ENCODE data around the gene ELP1.

The ELP1 gene

DNA sequence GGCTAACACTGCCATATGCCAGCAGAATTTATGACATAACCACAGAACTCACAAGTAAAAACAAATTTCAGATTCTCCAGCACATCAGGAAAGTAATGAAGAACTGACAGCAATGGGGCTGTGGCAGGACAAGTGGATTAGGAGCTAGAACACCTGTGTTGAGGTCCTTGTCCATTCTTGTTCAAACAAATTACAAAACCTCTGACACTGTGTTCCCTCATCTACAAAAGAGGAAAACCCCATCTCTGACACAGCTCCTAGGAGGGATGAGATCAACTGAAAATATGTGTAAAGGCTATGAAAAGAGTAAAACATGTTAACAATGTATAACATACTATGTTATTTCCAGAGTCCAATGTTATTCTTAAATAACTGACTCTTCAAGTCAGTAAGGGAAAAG lies 23.5 kb downstream of the ELP1 start:
- peaks cover 25 to 89% of the 10 kb centered on the region in 2 experiments for H3K36me3 ChIP-seq (ENCODE audit: control insufficient read depth in 1 of 2, insufficient read depth in 2 of 2, low read depth in 1 of 2, low read length in 2 of 2)
- no peak overlapping the region for H3K27ac ChIP-seq (ENCODE audit: low read length, poor library complexity, severe bottlenecking)
- H3K18ac ChIP-seq (ENCODE audit: low read depth in 1 of 2, low read length in 2 of 2) = no peak overlapping the region

DNA sequence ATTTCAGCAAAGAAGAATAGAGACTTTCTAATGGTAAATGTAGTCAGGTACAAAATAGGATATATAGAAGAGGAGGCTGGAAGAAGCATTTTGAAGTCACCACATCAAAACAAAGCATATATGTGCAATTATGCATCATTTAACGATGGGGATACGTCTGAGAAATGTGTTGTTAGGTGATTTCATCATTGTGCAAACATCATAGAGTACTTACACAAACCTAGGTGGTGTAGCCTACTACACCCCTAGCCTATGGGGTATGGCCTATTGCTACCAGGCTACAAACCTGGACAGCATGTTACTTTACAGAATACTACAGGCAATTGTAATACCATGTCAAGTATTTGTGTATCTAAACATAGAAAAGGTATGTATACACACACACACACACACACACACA lies 28.4 kb downstream of the ELP1 start:
- H2BK5ac ChIP-seq (ENCODE audit: low read depth, low read length, poor library complexity, severe bottlenecking) = no peak overlapping the region
- no peak overlapping the region for H2BK15ac ChIP-seq (ENCODE audit: low read depth, poor library complexity, severe bottlenecking)
- peaks cover 4% of the 10 kb centered on the region for H3K79me1 ChIP-seq (replicated peaks; ENCODE audit: low read length, poor library complexity, severe bottlenecking)
- H2AFZ ChIP-seq (ENCODE audit: low read depth, low read length) = no peak overlapping the region
- H3K9ac ChIP-seq (ENCODE audit: low read length) = no peak overlapping the region
- H4K91ac ChIP-seq (ENCODE audit: low read length) = no peak overlapping the region
- H3K14ac ChIP-seq (ENCODE audit: low read length in 2 of 2) = no peak overlapping the region
- no peak overlapping the region for H3K27ac ChIP-seq (ENCODE audit: low read length, poor library complexity, severe bottlenecking)
- H2BK12ac ChIP-seq (ENCODE audit: low read length in 2 of 2) = no peak overlapping the region
- no peak overlapping the region for H3K4me3 ChIP-seq (ENCODE audit: insufficient read depth in 1 of 2, low read depth in 1 of 2, low read length in 2 of 2)
- H3K9me3 ChIP-seq (ENCODE audit: control insufficient read depth, low read length) = no peaks in the 10 kb centered on the region
- no peaks in the 10 kb centered on the region for H3K4me1 ChIP-seq (ENCODE audit: control insufficient read depth, insufficient read depth, low read depth, low read length)
- no peak overlapping the region for H2AK5ac ChIP-seq (ENCODE audit: low read length, severe bottlenecking)
- H3K27me3 ChIP-seq (ENCODE audit: control insufficient read depth in 1 of 2, insufficient read depth in 1 of 2, low read length in 2 of 2) = no peaks in the 10 kb centered on the region
- H3K4ac ChIP-seq (ENCODE audit: low read depth in 1 of 2, low read length in 2 of 2) = no peak overlapping the region
- WGBS = no CpG with 5 or more reads among the region's 2 CpGs
- no peak for DNase-seq
- H4K8ac ChIP-seq (ENCODE audit: low read length) = no peak overlapping the region
- no peak overlapping the region for H3K23ac ChIP-seq (ENCODE audit: low read length in 2 of 2)
- no peak overlapping the region for H3K4me2 ChIP-seq (ENCODE audit: low read length, poor library complexity, severe bottlenecking)
- H2BK120ac ChIP-seq (ENCODE audit: low read depth, low read length) = no peak overlapping the region
- peaks cover 10 to 97% of the 10 kb centered on the region in 2 experiments for H3K36me3 ChIP-seq (ENCODE audit: control insufficient read depth in 1 of 2, insufficient read depth in 2 of 2, low read depth in 1 of 2, low read length in 2 of 2)
- H3K18ac ChIP-seq (ENCODE audit: low read depth in 1 of 2, low read length in 2 of 2) = no peak overlapping the region

More for the DNA sequence above, 23.5 kb downstream of the ELP1 start:
- Histone ChIP-seq H3K27me3 (ENCODE audit: control insufficient read depth in 1 of 2, insufficient read depth in 1 of 2, low read length in 2 of 2) (no peaks in the 10 kb centered on the region), H3K79me1 (replicated peaks; ENCODE audit: low read length, poor library complexity, severe bottlenecking) (peaks cover 7% of the 10 kb centered on the region), H3K9me3 (ENCODE audit: control insufficient read depth, low read length) (no peaks in the 10 kb centered on the region), H4K8ac (ENCODE audit: low read length) (no peak overlapping the region), H3K4me1 (ENCODE audit: control insufficient read depth, insufficient read depth, low read depth, low read length) (no peaks in the 10 kb centered on the region), H2BK5ac (ENCODE audit: low read depth, low read length, poor library complexity, severe bottlenecking) (no peak overlapping the region), H2AK5ac (ENCODE audit: low read length, severe bottlenecking) (no peak overlapping the region), H3K9ac (ENCODE audit: low read length) (no peak overlapping the region), H3K23ac (ENCODE audit: low read length in 2 of 2) (no peak overlapping the region), H3K4ac (ENCODE audit: low read depth in 1 of 2, low read length in 2 of 2) (no peak overlapping the region), H2BK12ac (ENCODE audit: low read length in 2 of 2) (no peak overlapping the region), H3K14ac (ENCODE audit: low read length in 2 of 2) (no peak overlapping the region), H2AFZ (ENCODE audit: low read depth, low read length) (no peak overlapping the region), H2BK120ac (ENCODE audit: low read depth, low read length) (no peak overlapping the region), H2BK15ac (ENCODE audit: low read depth, poor library complexity, severe bottlenecking) (no peak overlapping the region), H3K4me3 (ENCODE audit: insufficient read depth in 1 of 2, low read depth in 1 of 2, low read length in 2 of 2) (no peak overlapping the region), H3K4me2 (ENCODE audit: low read length, poor library complexity, severe bottlenecking) (no peak overlapping the region), H4K91ac (ENCODE audit: low read length) (no peak overlapping the region)
- no peak for DNase-seq

DNA sequence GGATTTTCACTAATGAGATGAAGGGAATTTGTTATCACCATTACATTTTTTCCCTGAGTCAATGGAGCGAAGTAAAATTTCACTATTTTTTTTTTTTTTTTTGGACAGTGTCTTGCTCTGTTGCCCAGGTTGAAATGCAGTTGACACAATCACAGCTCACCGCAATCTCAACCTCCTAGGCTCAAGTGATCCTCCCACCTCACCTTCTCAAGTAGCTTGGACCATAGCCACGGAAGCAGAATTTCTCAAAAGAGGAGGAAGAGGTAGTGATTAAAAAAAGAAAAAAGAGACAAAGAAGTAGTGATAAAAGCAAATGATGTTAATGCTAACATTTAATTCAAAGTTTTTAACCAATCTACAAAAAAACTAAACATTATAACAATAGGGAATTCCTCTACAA lies 29.8 kb downstream of the ELP1 start:
- no peak overlapping the region for H2BK5ac ChIP-seq (ENCODE audit: low read depth, low read length, poor library complexity, severe bottlenecking)
- H3K4me2 ChIP-seq (ENCODE audit: low read length, poor library complexity, severe bottlenecking) = no peak overlapping the region
- H3K4ac ChIP-seq (ENCODE audit: low read depth in 1 of 2, low read length in 2 of 2) = no peak overlapping the region
- H3K23ac ChIP-seq (ENCODE audit: low read length in 2 of 2) = no peak overlapping the region
- H2BK15ac ChIP-seq (ENCODE audit: low read depth, poor library complexity, severe bottlenecking) = no peak overlapping the region
- no peak overlapping the region for H2AK5ac ChIP-seq (ENCODE audit: low read length, severe bottlenecking)
- H3K18ac ChIP-seq (ENCODE audit: low read depth in 1 of 2, low read length in 2 of 2) = no peak overlapping the region
- no peak overlapping the region for H3K9ac ChIP-seq (ENCODE audit: low read length)
- no peak overlapping the region for H4K91ac ChIP-seq (ENCODE audit: low read length)
- WGBS = no CpG with 5 or more reads among the region's 3 CpGs
- no peak overlapping the region for H4K8ac ChIP-seq (ENCODE audit: low read length)
- H3K79me1 ChIP-seq (replicated peaks; ENCODE audit: low read length, poor library complexity, severe bottlenecking) = peaks cover 2% of the 10 kb centered on the region
- DNase-seq = no peak
- no peak overlapping the region for H2BK120ac ChIP-seq (ENCODE audit: low read depth, low read length)
- H3K4me1 ChIP-seq (ENCODE audit: control insufficient read depth, insufficient read depth, low read depth, low read length) = no peaks in the 10 kb centered on the region
- no peak overlapping the region for H3K27ac ChIP-seq (ENCODE audit: low read length, poor library complexity, severe bottlenecking)
- no peaks in the 10 kb centered on the region for H3K9me3 ChIP-seq (ENCODE audit: control insufficient read depth, low read length)
- H2AFZ ChIP-seq (ENCODE audit: low read depth, low read length) = no peak overlapping the region
- no peak overlapping the region for H2BK12ac ChIP-seq (ENCODE audit: low read length in 2 of 2)
- no peak overlapping the region for H3K4me3 ChIP-seq (ENCODE audit: insufficient read depth in 1 of 2, low read depth in 1 of 2, low read length in 2 of 2)
- no peak overlapping the region for H3K14ac ChIP-seq (ENCODE audit: low read length in 2 of 2)
- no peaks in the 10 kb centered on the region for H3K27me3 ChIP-seq (ENCODE audit: control insufficient read depth in 1 of 2, insufficient read depth in 1 of 2, low read length in 2 of 2)
- peaks cover 13 to 97% of the 10 kb centered on the region in 2 experiments for H3K36me3 ChIP-seq (ENCODE audit: control insufficient read depth in 1 of 2, insufficient read depth in 2 of 2, low read depth in 1 of 2, low read length in 2 of 2)

DNA sequence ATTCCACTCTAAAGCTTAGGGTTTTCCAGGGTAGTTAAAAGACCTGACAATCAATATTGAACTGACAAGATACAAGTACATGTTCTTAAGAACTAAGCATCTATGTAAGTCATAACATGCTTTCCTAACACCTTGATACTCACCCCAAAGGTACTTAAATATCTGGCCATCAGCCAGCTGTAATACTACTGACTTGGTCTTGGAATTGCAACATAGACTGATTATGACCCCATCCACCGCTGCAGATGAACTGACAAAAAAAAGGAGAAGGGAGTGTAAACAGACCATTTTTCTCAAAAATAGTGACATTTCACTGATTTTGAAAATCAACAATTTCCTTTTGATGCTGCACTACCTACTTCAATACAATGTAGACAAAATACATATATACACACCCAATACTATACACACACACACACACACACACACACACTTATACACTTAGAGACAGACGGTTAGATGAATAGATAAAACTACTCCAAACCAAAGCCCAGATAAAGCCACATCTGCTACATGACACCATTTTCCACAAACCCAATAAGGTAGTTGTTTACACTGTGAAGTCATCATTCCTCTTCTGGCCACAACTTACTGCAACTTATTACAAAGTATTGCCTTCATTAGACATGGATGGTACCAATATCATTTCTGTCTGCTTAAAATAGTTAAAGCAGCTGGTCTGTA lies 30.4 kb downstream of the ELP1 start:
- Histone ChIP-seq H3K18ac (ENCODE audit: low read depth in 1 of 2, low read length in 2 of 2) (no peak overlapping the region), H3K27me3 (ENCODE audit: control insufficient read depth in 1 of 2, insufficient read depth in 1 of 2, low read length in 2 of 2) (no peaks in the 10 kb centered on the region), H3K36me3 (ENCODE audit: control insufficient read depth in 1 of 2, insufficient read depth in 2 of 2, low read depth in 1 of 2, low read length in 2 of 2) (peaks cover 10 to 96% of the 10 kb centered on the region in 2 experiments), H3K4ac (ENCODE audit: low read depth in 1 of 2, low read length in 2 of 2) (no peak overlapping the region), H4K91ac (ENCODE audit: low read length) (no peak overlapping the region), H3K4me1 (ENCODE audit: control insufficient read depth, insufficient read depth, low read depth, low read length) (no peaks in the 10 kb centered on the region), H3K4me2 (ENCODE audit: low read length, poor library complexity, severe bottlenecking) (no peak overlapping the region), H2BK15ac (ENCODE audit: low read depth, poor library complexity, severe bottlenecking) (no peak overlapping the region), H3K4me3 (ENCODE audit: insufficient read depth in 1 of 2, low read depth in 1 of 2, low read length in 2 of 2) (no peak overlapping the region), H3K79me1 (replicated peaks; ENCODE audit: low read length, poor library complexity, severe bottlenecking) (peaks cover 2% of the 10 kb centered on the region), H2AFZ (ENCODE audit: low read depth, low read length) (no peak overlapping the region), H4K8ac (ENCODE audit: low read length) (no peak overlapping the region), H3K14ac (ENCODE audit: low read length in 2 of 2) (no peak overlapping the region), H3K9me3 (ENCODE audit: control insufficient read depth, low read length) (no peaks in the 10 kb centered on the region), H2BK12ac (ENCODE audit: low read length in 2 of 2) (no peak overlapping the region), H2AK5ac (ENCODE audit: low read length, severe bottlenecking) (no peak overlapping the region), H2BK120ac (ENCODE audit: low read depth, low read length) (no peak overlapping the region), H2BK5ac (ENCODE audit: low read depth, low read length, poor library complexity, severe bottlenecking) (no peak overlapping the region), H3K27ac (ENCODE audit: low read length, poor library complexity, severe bottlenecking) (no peak overlapping the region), H3K9ac (ENCODE audit: low read length) (no peak overlapping the region), H3K23ac (ENCODE audit: low read length in 2 of 2) (no peak overlapping the region)
- 96% methylated on average over 2 of the region's 2 CpGs for WGBS
- DNase-seq = peak; percentile 12
